Activated CD8-positive, alpha-beta memory T cell treated with anti-CD3 and anti-CD28 coated beads for 1 hour (primary cell): ENCODE measurements around the gene ARHGEF10L.

Source experiments
- DNase-seq, 2 donors: peaks; one replicate each; pipeline ENCODE4 v3.0.0-alpha.2; 2020; ENCODE audit warnings: low read depth in 1 of 2; ENCODE audit errors: extremely low read depth in 1 of 2

ARHGEF10L gene

DNA sequence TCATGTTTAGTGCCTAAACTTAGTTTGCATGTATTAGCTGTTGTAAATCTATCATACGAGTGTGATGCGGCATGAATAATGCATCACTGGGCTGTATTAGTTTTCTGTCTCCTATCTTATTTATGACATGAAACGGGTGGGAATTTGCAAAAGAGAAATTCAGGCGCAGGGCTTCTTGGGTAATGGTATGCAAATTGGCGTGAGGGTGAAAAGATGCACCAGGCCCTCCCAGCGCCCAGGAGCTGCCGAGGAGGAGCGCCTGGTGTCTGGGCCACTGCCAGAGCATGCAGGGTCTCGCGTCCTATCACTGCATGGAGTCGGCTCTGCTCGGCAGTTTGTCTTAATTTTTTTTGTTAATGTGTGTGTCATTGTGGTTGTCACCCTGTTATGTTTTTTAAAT is 132.7 kb downstream of the ARHGEF10L start:
- DNase-seq, result no peak

DNA sequence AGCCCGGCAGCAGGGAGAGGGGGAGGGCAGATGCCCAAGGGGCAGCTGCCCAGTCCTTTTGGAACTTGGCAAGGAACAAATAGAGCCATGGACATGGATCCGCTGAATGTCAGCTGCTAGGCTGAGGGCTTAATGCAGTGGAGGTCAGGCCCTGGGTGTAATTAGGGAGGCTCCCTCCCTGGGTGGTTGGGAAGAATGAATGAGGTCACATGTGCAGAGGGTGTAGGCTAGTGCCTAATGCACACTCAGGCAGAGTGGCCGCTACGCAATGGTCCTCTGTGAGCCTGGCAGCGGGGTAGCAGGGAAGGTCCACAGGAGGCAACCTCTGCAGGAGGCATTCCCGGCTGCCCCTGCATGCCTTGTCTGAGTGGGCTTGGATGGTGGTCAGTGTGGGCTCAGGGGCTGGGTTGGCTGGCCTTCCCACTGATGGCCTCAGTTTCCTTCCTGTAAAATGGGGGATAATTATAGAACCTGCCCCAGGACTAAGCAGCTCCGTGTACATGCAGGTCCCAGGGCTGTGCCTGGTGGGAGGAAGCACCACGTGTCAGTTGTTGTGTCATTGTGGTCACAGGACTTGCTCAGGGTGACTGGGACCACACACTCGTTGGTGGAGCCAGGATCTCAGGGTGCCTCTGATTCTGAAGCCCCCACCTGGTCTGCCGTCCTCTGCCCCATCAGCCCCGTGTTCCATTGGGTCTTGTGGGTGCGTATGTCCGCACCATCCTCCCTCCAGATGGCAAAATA is 134.0 kb downstream of the ARHGEF10L start:
- no peak for DNase-seq

DNA sequence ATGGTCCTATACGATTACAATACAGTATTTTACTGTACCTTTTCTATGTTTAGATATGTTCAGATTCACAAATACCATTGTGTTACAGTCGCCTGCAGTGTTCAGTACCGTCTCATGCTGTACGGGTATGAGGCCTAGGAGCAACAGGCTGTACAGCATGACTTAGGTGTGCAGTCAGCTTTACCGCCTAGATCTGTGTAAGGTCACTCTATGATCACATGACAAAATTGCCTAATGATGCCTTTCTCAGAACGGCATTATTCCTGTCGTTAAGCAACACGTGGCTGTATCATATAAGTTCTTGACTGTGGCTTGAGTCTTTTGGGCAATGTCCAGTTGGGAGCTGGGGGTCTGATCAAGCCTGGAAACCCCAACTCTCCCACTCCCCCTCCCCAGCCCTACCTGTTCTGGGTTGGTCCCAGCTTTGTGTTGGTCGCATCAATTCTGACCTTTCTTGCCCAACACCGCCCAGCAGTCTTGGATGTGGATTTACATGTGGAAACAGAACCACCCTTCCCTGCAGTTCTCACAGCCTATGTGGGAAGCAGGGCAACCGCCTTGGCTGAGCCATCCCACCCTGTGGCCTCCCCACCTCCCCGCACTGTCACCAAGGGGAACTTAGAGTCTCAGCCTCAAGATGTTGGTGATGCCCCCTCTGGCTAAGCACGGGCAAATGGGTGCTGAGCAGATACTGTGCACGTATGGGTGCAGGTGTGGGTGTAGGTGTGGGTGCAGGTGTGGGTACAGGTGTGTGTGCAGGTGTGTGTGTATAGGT is 135.4 kb downstream of the ARHGEF10L start:
- DNase-seq, result no peak

DNA sequence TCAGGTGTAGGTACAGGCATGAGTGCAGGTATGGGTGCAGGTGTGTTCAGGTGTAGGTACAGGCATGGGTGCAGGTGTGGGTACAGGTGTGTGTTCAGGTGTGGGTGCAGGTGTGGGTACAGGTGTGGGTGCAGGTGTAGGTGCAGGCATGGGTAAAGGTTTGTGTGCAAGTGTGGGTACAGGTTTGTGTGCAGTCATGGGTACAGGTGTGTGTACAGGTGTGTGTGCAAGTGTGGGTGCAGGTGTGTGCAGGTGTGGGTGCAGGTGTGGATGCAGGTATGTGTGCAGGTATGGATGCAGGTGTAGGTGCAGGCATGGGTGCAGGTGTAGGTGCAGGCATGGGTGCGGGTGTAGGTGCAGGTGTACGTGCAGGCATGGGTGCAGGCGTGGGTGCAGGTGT is 136.2 kb downstream of the ARHGEF10L start:
- no peak for DNase-seq

DNA sequence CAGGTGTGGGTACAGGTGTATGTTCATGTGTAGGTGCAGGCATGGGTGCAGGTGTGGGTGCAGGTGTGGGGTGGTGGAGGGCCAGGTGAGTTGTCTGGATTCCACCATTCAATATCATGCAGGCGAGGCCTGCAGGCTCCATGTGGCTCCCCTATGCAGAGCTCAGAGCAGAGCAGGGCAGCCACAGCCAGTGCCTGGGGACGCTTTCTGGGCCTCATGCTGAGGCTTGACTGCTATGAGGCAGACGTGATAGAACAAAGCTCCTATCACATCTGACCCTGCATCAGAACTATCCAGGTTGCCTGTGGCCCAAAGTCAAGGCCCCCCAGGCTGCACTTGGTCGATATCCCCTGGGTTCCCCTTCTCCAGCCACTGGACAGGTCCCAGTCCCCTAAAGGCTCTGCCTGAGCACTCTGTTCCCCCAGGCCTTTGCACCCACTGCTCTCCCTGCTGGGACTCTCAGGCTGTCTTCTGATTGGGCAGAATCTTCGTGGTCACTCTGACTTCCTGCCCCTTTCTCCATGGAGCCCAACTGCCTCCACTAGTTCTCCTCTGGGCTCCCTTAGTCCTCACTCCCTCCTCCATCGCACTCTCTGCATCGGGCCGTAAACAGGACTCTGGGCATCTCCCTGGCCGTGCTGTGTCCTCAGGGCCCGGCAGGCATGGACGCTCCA is 137.0 kb downstream of the ARHGEF10L start:
- DNase-seq, result no peak

DNA sequence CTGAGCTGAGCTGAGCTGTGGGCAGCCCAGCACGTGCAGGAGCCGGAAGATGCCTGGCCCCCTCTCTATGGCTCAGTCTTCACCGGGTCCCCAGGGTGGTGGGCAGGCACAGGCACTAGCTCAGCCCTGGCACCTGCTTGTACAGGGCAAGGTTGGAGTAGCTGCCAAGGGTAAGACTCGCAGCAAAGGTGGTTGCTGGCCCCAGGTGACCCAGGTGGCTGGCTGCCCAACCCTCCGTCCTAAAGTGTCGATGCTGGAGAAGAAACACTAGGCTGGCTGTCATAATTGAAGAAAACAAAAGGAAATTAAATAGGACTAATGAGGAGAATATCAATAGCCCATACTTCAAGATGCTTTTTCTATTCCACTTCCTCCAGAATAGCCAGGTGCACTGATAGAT is 138.5 kb downstream of the ARHGEF10L start:
- DNase-seq, result no peak

DNA sequence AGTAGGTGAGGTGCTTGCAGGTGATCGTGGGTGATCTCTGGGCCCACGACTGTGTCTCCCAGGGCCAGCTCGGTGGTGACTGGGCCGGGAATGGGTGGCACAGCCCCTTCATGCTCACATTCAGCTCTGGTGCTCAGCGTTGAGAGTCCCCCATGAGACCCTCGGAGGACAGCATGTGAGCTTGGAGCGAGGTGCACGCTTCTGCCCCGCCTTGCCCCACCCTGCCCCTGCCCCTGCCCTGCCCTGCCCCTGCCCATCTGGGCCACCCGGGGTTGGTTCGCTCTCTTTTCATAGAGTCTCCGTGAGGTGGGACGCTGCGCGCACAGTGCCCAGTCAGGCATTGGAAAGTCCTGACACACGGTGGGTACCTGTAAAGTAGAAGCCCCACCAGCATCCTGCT is 140.4 kb downstream of the ARHGEF10L start:
- DNase-seq, result no peak

DNA sequence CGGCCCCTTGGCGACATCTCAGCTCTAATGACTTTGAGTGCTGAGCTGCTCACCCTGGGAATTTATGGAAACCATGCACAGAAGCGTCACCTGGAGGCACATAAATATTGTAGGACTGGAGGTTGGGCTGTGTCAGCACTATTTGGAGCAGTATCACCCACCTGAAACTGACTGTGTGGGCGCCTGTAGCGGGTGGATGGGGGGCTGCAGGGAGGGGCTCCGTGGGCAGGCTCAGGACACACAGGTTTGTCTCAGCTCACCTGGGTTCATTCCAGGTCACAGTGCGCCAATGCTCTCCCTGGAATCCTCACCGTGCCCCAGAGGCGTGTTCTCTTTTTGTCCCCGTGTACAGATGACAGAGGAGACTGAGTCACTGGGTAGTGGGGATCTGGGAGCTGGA is 140.8 kb downstream of the ARHGEF10L start:
- DNase-seq, result no peak

DNA sequence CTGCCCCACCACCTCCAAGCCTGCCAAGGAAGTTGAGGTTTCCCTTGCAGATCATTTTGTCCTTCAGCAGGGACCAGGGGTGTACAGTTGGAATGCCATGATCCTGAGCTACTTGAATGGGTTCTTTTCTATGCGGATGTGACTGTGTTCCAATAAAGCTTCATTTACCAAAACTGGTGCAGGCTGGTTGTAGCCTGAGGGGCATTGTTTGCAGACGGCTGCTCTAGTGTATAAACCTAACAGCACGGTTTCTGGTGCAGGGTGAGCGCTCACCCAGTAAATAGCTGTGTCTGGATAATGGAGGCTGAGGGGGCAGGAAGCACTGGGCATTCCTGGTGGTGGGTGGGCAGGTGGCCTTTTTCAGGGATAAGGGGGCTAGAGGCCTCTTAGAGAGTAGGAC is 142.9 kb downstream of the ARHGEF10L start:
- DNase-seq, result no peak

DNA sequence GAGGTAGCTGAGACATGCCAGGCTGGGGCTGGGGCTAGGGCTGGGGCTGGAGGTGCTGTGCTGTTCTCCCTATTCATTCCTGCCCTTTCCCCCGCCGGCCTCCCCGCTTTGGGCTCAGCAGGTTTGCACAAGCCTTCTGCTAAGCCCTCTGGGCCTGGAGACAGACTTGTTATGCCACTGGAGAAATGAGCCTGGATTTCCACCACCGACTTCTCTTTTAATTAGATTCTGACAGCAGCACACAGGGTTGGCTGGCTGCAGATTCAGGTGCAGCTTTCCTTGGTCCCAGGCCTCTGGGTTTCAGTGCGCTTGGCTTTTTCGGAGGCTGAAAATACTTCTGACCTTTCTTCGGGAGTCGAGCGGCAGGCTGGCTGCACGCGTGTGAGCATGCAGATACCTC is 144.1 kb downstream of the ARHGEF10L start:
- DNase-seq, result no peak

DNA sequence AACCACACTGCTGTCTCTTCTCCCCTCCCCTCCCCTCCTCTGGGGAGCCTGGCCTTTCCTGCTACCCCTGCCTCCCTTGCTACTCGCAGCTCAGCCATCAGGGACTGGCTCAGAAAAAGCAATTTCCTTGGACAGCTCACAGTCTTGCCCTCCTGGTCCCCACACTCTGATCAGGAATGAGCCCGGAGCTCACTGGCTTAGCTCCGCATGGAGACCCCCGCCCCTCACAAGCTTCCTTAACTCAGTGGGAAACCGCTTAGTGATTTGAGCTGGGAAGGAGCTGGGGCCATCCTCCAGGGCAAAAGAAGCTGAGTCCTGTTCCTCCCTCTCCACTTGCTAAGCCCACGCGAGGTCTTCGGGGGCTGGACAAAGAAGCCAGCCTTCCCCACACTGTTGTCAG is 145.3 kb downstream of the ARHGEF10L start:
- no peak for DNase-seq

DNA sequence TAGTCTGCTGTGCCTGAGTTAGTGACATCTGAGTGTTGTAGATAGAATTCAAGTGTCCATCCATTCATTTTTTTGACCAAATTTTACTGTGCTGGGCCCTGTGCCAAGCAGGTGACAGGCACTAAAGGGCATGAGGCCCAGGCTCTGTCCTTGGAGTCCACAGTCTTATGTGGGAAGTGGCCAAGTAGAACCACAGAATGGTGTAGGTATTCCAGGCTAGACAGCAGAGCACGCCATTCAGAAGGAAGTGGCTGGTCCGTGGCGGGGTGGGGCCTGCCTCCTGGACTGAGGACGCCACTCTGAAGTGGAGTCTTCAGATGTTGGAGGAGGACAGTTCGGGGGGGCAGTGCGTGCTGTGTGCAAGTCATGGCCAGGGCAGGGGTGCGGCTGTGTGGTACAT is 146.8 kb downstream of the ARHGEF10L start:
- no peak for DNase-seq

DNA sequence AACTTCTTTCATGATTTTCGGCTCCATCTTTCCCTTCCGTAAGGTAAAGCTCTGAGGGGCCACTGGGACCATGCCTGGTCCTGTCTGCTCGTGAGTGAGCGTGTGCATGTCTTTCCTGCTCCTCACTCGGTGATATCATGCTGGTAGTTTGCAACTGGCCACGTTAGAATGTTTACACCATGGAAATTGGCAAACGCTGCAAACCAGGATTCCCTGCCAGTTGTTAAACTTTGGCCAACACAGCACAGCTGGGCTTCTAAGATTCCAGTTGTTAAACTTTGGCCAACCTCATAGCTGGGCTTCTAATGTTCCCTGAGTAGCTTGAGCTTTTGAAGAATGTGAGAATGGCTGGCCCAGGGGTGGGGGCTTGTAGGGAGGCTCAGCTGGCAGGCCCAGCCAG is 147.6 kb downstream of the ARHGEF10L start:
- DNase-seq, result no peak

DNA sequence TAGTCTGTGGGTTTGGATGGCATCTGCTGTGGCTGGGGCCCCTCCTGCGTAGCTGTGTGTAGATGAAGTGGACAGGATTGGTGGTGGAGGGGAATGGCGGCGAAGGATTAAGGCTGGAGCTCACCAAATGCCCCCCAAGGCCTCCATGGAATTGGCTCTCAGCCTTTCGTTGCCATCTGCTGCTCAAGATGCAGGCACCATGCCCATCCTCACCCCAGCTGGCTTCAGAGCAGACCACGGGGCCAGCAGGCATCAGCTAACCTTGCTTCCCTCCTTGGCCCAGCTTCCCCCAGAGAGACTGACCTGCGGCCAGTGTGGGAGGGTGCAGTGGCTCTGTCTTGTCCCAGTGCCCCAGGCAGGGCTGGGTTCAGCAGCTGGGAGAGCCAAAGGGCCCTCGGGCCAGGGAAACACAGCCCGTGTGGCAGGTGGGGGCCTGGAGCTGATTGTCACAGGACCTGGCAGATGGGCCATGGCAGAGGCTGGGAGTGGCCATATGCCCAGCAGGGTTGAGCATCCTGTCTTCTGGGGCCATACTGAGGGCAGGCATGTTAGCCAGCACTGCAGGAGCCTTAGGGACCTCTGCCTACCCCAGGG is 148.8 kb downstream of the ARHGEF10L start:
- no peak for DNase-seq

DNA sequence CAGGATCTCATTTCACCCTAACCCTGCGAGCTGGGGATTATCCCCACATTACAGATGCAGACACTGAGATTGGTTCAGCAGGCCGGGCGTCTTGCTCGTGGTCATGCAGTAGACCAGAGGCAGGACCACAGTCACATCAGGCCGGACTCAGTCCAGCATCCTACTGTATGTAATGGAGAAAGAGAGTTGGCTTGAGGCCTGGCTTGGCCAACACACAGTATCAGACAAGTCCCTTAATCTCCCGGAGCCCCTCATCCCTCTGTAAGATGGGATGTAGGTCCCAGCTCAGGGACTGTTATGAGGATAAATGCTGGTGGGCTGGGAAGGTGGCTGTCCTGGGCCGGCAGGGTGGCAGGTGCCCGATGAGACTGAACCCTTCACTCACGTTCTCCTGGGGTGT is 149.5 kb downstream of the ARHGEF10L start:
- no peak for DNase-seq

DNA sequence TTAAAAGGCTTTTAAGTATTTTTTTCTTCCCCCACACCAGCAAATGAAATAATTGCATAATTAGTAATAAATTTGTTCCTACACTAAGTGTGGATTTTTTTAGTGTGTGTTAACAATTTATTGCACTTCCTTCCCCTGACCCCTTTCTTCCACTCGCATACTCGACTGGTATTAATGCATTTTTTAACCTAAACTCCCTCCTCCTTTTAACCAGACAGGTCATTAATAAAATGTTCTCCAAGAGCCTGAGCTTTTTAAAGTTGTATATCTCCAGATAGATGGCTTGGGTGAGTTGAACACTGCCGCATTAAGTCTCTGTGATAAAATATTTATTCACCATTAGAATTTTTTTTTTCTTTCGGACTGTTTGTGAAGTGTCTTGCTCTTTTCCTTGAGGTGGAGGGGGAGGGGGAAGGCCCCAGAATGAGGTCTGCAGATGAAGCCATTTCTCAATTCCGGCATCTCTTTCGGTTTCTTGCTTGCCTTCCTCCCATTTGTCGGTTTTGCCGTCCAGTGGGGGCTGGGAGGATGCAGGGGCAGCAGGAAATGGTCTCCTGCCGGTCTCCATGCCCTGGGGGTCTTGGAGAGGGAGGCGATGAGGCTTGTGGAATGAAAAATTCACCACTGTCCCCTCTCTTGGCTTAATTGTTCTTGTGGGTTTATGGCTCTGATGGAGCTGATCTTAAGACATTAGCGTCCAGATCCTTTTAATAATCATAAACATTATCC is 151.6 kb downstream of the ARHGEF10L start:
- DNase-seq, result no peak

DNA sequence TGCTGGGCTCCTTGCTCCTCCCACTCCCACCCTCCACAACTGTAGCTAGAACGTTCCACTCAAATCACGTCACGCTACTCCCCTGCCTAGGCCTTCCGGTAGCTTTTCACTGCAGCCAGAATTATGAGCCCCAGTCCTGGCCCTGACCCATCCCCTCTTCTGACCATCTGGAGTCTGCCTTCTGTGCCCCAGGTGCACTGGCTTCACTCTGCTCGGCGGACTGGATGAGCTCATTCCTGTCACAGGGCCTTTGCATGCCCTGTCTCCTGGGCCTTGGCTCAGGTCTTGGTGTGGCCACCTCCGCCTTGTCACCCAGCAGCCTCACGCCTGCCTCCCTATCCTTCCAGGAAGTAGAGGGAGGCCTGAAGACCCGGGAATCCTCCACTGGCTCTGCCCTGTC is 153.1 kb downstream of the ARHGEF10L start:
- no peak for DNase-seq

DNA sequence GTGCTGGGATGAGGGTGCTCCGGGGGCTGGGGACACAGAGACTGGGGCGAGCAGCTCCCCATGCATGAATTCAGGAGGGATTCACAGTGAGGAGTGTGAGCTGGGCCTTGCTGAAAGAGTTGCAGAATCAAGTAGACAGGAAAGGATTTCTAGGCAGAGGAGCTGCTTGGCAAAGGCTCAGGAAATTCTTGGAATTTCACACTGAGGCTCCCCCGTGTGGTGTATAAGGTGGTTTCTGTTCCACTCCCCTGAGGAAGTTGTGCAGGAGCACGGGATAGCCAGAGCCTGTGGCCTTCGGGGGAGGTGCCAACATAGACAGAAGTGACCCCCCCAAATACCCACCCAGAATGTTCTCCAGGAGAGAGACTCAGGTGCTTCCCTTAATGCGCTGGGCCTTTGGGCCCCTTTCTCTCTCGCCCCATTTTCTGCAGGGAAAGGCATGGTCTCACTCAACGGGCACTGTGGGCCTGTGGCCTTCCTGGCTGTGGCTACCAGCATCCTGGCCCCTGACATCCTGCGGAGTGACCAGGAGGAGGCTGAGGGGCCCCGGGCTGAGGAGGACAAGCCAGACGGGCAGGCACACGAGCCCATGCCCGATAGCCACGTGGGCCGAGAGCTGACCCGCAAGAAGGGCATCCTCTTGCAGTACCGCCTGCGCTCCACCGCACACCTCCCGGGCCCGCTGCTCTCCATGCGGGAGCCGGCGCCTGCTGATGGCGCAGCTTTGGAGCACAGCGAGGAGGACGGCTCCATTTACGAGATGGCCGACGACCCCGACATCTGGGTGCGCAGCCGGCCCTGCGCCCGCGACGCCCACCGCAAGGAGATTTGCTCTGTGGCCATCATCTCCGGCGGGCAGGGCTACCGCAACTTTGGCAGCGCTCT is 157.2 kb downstream of the ARHGEF10L start:
- no peak for DNase-seq

DNA sequence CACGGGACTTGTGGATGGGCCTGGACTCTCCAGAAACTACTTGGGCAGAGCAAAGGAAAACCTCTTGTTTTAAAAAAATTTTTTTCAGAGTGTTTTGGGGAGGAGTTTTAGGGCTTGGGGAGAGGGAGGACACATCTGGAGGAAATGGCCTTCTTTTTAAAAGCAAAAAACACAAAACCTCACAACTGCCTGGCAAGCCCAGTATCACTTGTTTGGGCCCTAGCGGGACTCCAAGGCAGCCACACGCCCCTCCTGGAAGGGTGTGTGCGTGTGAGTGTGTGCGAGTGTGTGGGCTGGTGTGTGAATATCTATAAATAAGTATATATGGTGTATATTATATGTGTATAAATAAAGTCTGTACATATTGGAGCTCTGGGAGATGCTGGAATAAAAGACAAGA is 158.0 kb downstream of the ARHGEF10L start:
- no peak for DNase-seq

DNA sequence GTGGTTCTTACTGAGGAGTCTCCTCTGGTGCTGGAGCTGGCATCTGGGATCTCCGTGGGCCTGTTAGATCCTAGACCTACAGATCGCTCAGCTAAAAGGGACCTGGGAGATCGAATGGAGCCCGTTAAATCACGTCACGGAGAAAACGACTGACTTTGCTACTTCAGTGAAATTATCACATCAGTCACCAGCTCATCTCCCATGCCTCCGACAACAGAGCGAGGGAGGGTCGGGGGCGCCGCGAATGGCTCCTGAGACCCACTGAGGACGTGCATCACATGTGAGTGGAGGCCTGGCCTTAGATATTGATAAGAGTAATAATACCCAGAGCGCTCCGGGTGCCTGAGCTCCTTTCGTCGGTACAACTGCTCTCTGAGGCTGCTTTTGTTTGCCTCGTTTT is 160.1 kb downstream of the ARHGEF10L start:
- no peak for DNase-seq
